ENCODE results near the gene NUPR1.

- TF ChIP-seq CBX5 (CRISPR knock-in tag; IDR thresholded peaks at IDR 0.05; ENCODE audit: borderline replicate concordance) = no peak
- no peak for TF ChIP-seq ZBTB8A (CRISPR knock-in tag; IDR thresholded peaks at IDR 0.05; ENCODE audit: borderline replicate concordance, low read depth)
- TF ChIP-seq, protein P1, sequence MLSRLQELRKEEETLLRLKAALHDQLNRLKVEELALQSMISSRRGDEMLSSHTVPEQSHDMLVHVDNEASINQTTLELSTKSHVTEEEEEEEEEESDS (CRISPR knock-in tag; IDR thresholded peaks at IDR 0.05; ENCODE audit: borderline replicate concordance) = no peak
- no peak for TF ChIP-seq RFX1 (IDR thresholded peaks at IDR 0.05)
- no peak for TF ChIP-seq TAF1 (CRISPR knock-in tag; IDR thresholded peaks at IDR 0.05)
- no peak for TF ChIP-seq EP300 (IDR thresholded peaks at IDR 0.05; ENCODE audit: low read depth in 2 of 2, low read length in 2 of 2)
- TF ChIP-seq EP300 (CRISPR knock-in tag; IDR thresholded peaks at IDR 0.05; ENCODE audit: borderline replicate concordance) = no peak
- TF ChIP-seq ZNF383 (CRISPR knock-in tag; IDR thresholded peaks at IDR 0.05; ENCODE audit: borderline replicate concordance) = no peak
- TF ChIP-seq ZNF543 (CRISPR knock-in tag; IDR thresholded peaks at IDR 0.05) = no peak
- TF ChIP-seq ZFP36L2 (CRISPR knock-in tag; IDR thresholded peaks at IDR 0.05) = no peak
- no peak for TF ChIP-seq ZNF780A (CRISPR knock-in tag; IDR thresholded peaks at IDR 0.05)
- TF ChIP-seq E2F5 (CRISPR knock-in tag; conservative IDR thresholded peaks at IDR 0.05) = no peak
- TF ChIP-seq FIP1L1 (IDR thresholded peaks at IDR 0.05; ENCODE audit: borderline replicate concordance, insufficient read depth, low read depth, low read length) = no peak
- no peak for TF ChIP-seq FOXK1 (CRISPR knock-in tag; IDR thresholded peaks at IDR 0.05; ENCODE audit: borderline replicate concordance, low read depth)
- TF ChIP-seq ZNF33B (CRISPR knock-in tag; IDR thresholded peaks at IDR 0.05) = no peak
Observed at GRCh38 chr16:28503470-28504259, 35.1 kb downstream of the NUPR1 start.
